ENCODE results near the gene TCERG1L.
"Not testable (repeated sequence)": the region's sequence is repeated elsewhere in the genome, so short reads cannot be mapped to it uniquely, and the experiment has no call there.

TCERG1L gene

GRCh38 chr10:131141645-131142516, 169.6 kb downstream of the TCERG1L start:
- DNase-seq = peak; percentile 97

- DNase-seq = no peak
Observed at GRCh38 chr10:131141207-131141606, 170.3 kb downstream of the TCERG1L start.

GRCh38 chr10:131140606-131141005, 170.9 kb downstream of the TCERG1L start:
- no peak for DNase-seq

GRCh38 chr10:131137223-131137622, 174.3 kb downstream of the TCERG1L start:
- DNase-seq = no peak

GRCh38 chr10:131136336-131136735, 175.2 kb downstream of the TCERG1L start:
- DNase-seq = not testable (repeated sequence)

GRCh38 chr10:131135716-131136115, 175.8 kb downstream of the TCERG1L start:
- no peak for DNase-seq

- DNase-seq = no peak
Observed at GRCh38 chr10:131134651-131135050, 176.9 kb downstream of the TCERG1L start.

GRCh38 chr10:131134001-131134576, 177.4 kb downstream of the TCERG1L start:
- DNase-seq = no peak

GRCh38 chr10:131132681-131133080, 178.8 kb downstream of the TCERG1L start:
- DNase-seq = no peak

GRCh38 chr10:131131726-131132591, 179.6 kb downstream of the TCERG1L start:
- DNase-seq = no peak

- DNase-seq = no peak
Observed at GRCh38 chr10:131130025-131130424, 181.5 kb downstream of the TCERG1L start.

- peak; percentile 33 for DNase-seq
Observed at GRCh38 chr10:131129544-131129943, 182.0 kb downstream of the TCERG1L start.

GRCh38 chr10:131128731-131129130, 182.8 kb downstream of the TCERG1L start:
- no peak for DNase-seq

- no peak for DNase-seq
Observed at GRCh38 chr10:131127610-131128009, 183.9 kb downstream of the TCERG1L start.

- DNase-seq = no peak
Observed at GRCh38 chr10:131127138-131127589, 184.4 kb downstream of the TCERG1L start.

GRCh38 chr10:131126321-131127137, 185.0 kb downstream of the TCERG1L start:
- peak; percentile 79 for DNase-seq

- no peak for DNase-seq
Observed at GRCh38 chr10:131125511-131126225, 185.9 kb downstream of the TCERG1L start.

GRCh38 chr10:131124945-131125344, 186.6 kb downstream of the TCERG1L start:
- DNase-seq = no peak

- no peak for DNase-seq
Observed at GRCh38 chr10:131123496-131123895, 188.0 kb downstream of the TCERG1L start.

GRCh38 chr10:131121511-131122035, 189.9 kb downstream of the TCERG1L start:
- DNase-seq = no peak

GRCh38 chr10:131119626-131120355, 191.7 kb downstream of the TCERG1L start:
- DNase-seq = no peak
